Measurements from ENCODE around the gene C1QTNF3. TPM values are rescaled to one million over a fixed set of nuclear protein-coding genes. Genes with fewer than 3 reads are reported as not detected.
"Not testable (repeated sequence)": the region's sequence is repeated elsewhere in the genome, so short reads cannot be mapped to it uniquely, and the experiment has no call there.

Gene C1QTNF3
- total RNA-seq, 4 donors from 2014 or later, result 4.8 to 32.8 (median 18.1) TPM

DNA sequence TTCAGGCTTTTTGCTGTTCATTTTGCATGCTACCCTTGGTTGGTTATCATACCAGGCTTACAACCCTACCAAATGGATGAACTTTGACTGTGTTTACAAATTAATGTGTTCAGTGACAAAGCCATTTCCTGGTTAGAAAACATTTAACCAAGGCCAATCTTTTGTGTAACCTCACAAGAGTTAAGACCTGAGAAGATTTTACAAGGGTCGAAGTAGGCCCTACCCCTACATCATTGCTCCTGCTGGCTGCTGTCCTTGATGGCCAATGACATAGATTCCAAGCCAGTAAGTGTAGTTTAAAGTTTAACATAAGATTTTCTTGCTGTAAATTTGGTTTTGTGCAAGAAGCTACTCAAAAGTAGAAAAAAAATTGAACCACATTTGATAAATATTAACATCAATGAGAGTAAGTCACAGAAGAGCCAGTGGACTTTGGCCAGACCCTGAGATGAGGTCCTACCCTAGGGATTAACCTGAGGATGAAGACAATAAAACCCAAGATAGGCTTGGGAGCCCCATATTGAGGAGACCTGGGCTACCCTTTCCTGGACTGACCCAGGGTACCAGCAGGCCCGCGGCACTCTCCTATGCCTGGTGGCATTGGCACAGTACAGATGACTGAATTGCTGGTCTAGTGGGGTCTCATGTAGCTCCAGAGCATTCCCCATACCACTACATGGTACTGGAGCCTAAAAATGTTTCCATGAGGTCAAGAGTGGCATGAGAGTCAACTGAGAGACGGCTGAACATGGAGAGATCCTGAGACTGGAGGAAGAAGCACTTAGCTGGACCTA lies 8.3 kb downstream of the C1QTNF3 start:
- no peak overlapping the region for H3K27ac ChIP-seq (replicated peaks in 1 of 4)
- no peaks in the 10 kb centered on the region for H3K27me3 ChIP-seq
- TF ChIP-seq EP300 (IDR thresholded peaks at IDR 0.05), result no peak
- intact Hi-C loops (cut with DNase I), result no loop called here
- no peak overlapping the region for H3K4me3 ChIP-seq
- H3K4me1 ChIP-seq, result peaks cover 0 to 17% (median 3%) of the 10 kb centered on the region in 4 donors
- 93% methylated on average over 4 of the region's 4 CpGs for WGBS
- no peak for DNase-seq (ENCODE audit: extremely low spot score)
- peaks cover 0 to 25% (median 4%) of the 10 kb centered on the region in 4 donors for H3K36me3 ChIP-seq
- H3K9me3 ChIP-seq, result no peaks in the 10 kb centered on the region

DNA sequence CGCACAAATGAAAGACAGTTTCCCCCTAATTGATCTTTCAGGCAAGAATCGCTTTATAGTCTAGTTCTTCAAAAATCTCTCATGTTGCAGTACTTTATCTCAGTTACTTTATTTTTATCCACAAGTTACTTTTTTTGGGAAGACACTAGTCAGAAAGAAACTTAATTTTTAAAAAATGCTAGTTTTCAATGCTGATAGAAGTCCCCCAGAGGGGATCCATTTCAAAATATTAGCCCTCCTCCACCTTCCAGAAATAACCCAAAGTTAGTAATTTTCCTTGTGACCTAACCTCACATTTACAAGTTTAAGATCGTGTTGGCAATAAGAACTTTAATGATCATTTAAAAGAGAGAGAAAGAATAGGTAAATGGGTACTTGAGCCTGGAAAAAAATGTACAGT lies 11.0 kb downstream of the C1QTNF3 start:
- no peak overlapping the region for H3K4me3 ChIP-seq
- H3K27me3 ChIP-seq, result no peaks in the 10 kb centered on the region
- no peak overlapping the region for H3K27ac ChIP-seq (replicated peaks in 1 of 4)
- TF ChIP-seq, protein P1, sequence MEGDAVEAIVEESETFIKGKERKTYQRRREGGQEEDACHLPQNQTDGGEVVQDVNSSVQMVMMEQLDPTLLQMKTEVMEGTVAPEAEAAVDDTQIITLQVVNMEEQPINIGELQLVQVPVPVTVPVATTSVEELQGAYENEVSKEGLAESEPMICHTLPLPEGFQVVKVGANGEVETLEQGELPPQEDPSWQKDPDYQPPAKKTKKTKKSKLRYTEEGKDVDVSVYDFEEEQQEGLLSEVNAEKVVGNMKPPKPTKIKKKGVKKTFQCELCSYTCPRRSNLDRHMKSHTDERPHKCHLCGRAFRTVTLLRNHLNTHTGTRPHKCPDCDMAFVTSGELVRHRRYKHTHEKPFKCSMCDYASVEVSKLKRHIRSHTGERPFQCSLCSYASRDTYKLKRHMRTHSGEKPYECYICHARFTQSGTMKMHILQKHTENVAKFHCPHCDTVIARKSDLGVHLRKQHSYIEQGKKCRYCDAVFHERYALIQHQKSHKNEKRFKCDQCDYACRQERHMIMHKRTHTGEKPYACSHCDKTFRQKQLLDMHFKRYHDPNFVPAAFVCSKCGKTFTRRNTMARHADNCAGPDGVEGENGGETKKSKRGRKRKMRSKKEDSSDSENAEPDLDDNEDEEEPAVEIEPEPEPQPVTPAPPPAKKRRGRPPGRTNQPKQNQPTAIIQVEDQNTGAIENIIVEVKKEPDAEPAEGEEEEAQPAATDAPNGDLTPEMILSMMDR (IDR thresholded peaks at IDR 0.05), result no peak
- TF ChIP-seq POLR2AphosphoS5 (IDR thresholded peaks at IDR 0.05) (no peak), POLR2A (IDR thresholded peaks at IDR 0.05; ENCODE audit: low read depth) (no peak), EP300 (IDR thresholded peaks at IDR 0.05) (no peak)
- no peaks in the 10 kb centered on the region for H3K9me3 ChIP-seq
- H3K36me3 ChIP-seq, result peaks cover 0 to 25% (median 4%) of the 10 kb centered on the region in 4 donors
- 85% methylated on average over 3 of the region's 3 CpGs for WGBS
- DNase-seq (ENCODE audit: extremely low spot score), result no peak
- intact Hi-C loops (cut with DNase I), result no loop called here
- peaks cover 0 to 6% (median 0%) of the 10 kb centered on the region in 4 donors for H3K4me1 ChIP-seq

DNA sequence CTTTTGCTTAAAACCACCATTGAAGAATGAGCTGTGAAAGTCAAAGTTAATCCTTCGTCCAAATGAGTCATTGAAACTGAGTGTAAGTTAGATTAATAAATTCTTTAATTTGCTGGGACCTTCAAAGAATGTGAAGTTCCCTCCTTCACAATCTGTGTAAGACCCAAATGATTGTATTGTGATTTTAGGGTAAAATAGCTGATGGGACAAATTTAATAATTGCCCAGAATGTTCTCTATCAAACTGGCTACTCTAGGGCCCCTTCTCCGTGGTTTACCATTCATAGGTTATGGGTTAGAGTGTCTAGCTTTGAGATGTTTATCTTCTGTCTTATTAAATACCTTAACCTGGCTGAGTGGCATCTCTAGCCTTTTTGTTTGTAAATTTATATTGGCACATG lies 11.9 kb downstream of the C1QTNF3 start:
- H3K27me3 ChIP-seq, result no peaks in the 10 kb centered on the region
- H3K9me3 ChIP-seq, result no peaks in the 10 kb centered on the region
- DNase-seq (ENCODE audit: extremely low spot score), result no peak
- intact Hi-C loops (cut with DNase I), result no loop called here
- H3K36me3 ChIP-seq, result peaks cover 0 to 25% (median 4%) of the 10 kb centered on the region in 4 donors
- no peaks in the 10 kb centered on the region for H3K4me1 ChIP-seq
- no peak overlapping the region for H3K27ac ChIP-seq (replicated peaks in 1 of 4)
- TF ChIP-seq POLR2AphosphoS5 (IDR thresholded peaks at IDR 0.05) (no peak), POLR2A (IDR thresholded peaks at IDR 0.05; ENCODE audit: low read depth) (no peak), EP300 (IDR thresholded peaks at IDR 0.05) (no peak)
- TF ChIP-seq, protein P1 (IDR thresholded peaks at IDR 0.05), result no peak
- WGBS, result 88% methylated on average over 2 of the region's 2 CpGs
- H3K4me3 ChIP-seq, result no peak overlapping the region

DNA sequence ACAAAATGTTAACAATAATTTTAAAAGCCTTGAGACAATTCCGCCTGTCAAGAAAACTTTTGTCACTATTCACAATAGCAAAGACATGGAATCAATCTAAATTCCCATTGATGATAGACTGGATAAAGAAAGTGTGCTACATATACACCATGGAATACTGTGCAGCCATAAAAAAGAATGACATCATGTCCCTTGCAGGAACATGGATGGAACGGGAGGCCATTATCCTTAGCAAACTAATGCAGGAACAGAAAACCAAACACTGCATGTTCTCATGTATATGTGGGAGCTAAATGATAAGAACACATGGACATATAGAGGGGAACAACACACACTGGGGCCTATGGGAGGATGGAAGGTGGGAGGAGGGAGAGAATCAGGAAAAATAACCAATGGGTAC lies 12.4 kb downstream of the C1QTNF3 start:
- DNase-seq (ENCODE audit: extremely low spot score); H3K4me1 ChIP-seq; intact Hi-C loops (cut with DNase I); H3K4me3 ChIP-seq; H3K27me3 ChIP-seq; H3K9me3 ChIP-seq; H3K27ac ChIP-seq (replicated peaks in 1 of 4): not testable (repeated sequence)
- peaks cover 0 to 25% (median 4%) of the 10 kb centered on the region in 4 donors for H3K36me3 ChIP-seq
- WGBS, result 95% methylated on average over 2 of the region's 2 CpGs

DNA sequence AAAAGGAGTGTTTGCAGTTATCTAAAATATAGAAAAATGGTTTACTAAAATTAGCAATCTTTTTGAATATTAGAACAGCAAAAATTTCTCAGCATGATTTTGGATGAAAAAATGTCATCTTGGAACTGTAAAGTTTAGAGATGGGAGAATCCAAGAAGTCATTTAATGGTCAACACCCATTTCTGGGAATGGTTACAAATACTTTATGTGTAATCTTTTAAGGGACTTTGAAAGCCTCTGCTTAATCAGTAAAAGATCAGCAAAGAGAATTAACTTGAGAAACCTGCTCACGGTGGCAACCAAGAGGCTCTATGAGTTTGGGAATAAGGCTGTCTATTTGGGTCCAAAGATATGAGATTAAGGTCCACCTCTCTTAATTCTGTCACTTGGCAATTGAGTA lies 13.0 kb downstream of the C1QTNF3 start:
- Histone ChIP-seq H3K36me3 (peaks cover 0 to 19% (median 2%) of the 10 kb centered on the region in 4 donors), H3K4me3 (no peak overlapping the region), H3K4me1 (no peaks in the 10 kb centered on the region), H3K27me3 (no peaks in the 10 kb centered on the region), H3K9me3 (no peaks in the 10 kb centered on the region), H3K27ac (replicated peaks in 1 of 4) (no peak overlapping the region)
- TF ChIP-seq POLR2A (IDR thresholded peaks at IDR 0.05; ENCODE audit: low read depth) (no peak), EP300 (IDR thresholded peaks at IDR 0.05) (no peak), POLR2AphosphoS5 (IDR thresholded peaks at IDR 0.05) (no peak)
- TF ChIP-seq, protein P1 (IDR thresholded peaks at IDR 0.05), result no peak
- intact Hi-C loops (cut with DNase I), result no loop called here
- 73% methylated on average over 1 of the region's 1 CpG for WGBS
- DNase-seq (ENCODE audit: extremely low spot score), result no peak

All from esophagus muscularis mucosa (tissue), 4 donors.